Left renal pelvis (tissue), 4 donors: ENCODE measurements around the gene SYCP1. TPM values are rescaled to one million over a fixed set of nuclear protein-coding genes. Genes with fewer than 3 reads are reported as not detected.
A peak's percentile ranks its signal among the peaks of the same experiment; 100 is the strongest.
"Not testable (repeated sequence)": the region's sequence is repeated elsewhere in the genome, so short reads cannot be mapped to it uniquely, and the experiment has no call there.

Experiments
- DNase-seq, 4 donors: peaks; one replicate each; pipeline ENCODE4 v3.0.0-alpha.2; 2013; ENCODE audit warnings: low read depth in 4 of 4, low spot score in 3 of 4
- polyA plus RNA-seq, 4 donors: library from polyadenylated mRNA; unstranded; fragments of 120-200 nt; gene quantifications; one replicate each; pipeline ENCODE4 v1.2.1, GENCODE V29; 2013; ENCODE audit not compliant: insufficient read length in 4 of 4

The SYCP1 gene
- polyA plus RNA-seq, 4 donors, result 0.19 to 0.79 (median 0.34) TPM

DNA sequence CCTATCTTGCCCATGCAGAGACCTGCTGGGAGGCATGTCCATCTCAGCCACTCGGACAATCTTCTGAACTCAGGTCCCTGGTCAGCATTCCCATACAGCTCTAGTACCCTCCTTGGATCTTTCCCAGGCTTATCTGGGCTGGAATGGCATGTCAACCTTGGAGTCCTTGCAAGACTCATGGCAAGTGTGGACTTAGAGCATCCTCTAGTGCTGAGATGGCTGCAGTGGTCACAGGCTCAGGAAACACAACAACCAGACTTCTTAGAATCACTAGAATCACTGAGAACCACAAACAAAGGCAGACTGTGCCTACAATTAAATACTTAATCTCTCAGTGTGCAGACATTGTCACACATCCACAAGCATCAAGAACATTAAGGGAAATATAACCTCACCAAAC is 101.9 kb downstream of the SYCP1 start:
- no peak for DNase-seq

DNA sequence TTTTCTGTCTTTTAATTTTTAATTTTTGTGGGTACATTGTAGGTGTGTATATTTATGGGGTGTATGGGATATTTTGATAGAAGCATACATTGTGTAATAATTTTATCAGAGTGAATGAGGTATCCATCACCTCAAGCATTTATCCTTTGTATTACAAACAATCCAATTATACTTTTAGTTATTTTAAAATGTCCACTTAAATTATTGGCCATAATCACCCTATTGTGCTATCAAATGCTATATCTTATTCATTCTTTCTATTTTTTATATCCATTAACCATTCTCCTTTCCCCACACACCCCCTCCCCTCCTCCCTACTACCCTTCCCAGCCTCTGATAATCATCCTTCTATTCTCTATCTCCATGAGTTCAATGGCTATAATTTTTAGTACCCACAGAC is 104.8 kb downstream of the SYCP1 start:
- no peak for DNase-seq

GRCh38 chr1:114976891-114977290 is 122.2 kb downstream of the SYCP1 start:
- DNase-seq, result no peak

GRCh38 chr1:114979278-114979891 is 124.7 kb downstream of the SYCP1 start:
- DNase-seq, result peak; percentile 1 to 47 (median 30)

DNA sequence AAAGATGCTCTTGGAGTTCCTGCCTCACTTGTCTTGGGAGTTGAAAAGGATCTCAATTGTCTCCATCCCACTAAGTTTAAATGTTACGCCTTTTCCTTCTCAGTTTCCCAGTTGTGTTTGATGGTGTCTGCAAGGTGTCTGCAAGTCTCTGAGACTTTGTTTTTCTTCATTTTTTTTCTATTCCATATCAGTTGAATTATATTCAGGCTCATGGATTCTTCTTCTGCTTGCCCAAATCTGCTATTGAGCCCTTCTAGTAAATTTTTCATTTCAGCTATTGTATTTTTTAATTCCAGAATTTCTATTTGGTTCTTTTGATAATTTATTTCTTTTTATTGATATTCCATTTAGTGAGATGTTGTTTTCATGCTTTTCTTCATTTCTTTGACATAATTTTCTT is 127.6 kb downstream of the SYCP1 start:
- DNase-seq, result no peak

DNA sequence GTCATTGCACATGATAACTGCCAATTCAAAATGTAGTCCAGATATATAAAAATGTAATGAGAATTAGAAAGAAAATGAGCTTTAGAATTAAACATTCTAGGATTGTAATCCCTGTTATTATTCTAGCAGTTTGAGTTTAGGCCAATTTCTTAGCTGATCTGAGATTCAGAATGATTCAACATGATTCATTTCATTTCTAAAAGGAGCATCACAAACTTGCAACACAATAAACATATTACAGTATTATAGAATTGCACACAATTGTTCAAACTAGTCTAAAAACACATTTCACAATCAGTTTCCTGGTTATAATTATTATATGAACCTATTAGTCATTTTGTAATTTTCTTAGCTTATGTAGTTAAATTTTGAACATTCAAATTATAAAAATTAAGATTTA is 131.6 kb downstream of the SYCP1 start:
- DNase-seq, result no peak

- DNase-seq, result no peak
Observed at GRCh38 chr1:114988095-114988494, 133.4 kb downstream of the SYCP1 start.

- no peak for DNase-seq
Observed at GRCh38 chr1:114997510-114998289, 143.0 kb downstream of the SYCP1 start.

- no peak for DNase-seq
Observed at GRCh38 chr1:115006191-115006590, 151.5 kb downstream of the SYCP1 start.

GRCh38 chr1:115012006-115012405 is 157.3 kb downstream of the SYCP1 start:
- no peak for DNase-seq

GRCh38 chr1:115012434-115012833 is 157.8 kb downstream of the SYCP1 start:
- no peak for DNase-seq

GRCh38 chr1:115013792-115014191 is 159.1 kb downstream of the SYCP1 start:
- no peak for DNase-seq

GRCh38 chr1:115019549-115019948 is 164.9 kb downstream of the SYCP1 start:
- DNase-seq, result not testable (repeated sequence)

DNA sequence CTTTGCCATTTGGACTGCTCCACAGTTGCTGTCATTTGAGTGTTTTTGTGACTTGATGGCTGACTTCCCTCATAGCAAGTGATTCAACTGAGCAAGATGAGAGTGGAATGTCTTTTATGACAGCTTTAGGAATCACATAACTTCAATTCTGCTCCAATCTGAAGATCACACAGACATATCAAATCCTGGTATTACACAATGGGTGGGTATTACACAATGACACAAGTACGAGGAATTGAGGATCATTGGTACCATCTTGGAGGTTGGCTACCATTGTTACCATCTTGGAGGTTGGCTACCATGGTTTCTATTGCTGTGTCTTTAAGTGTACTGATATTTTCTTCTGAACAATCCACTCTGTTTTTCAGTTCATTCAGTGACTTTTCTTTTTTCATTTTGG is 166.5 kb downstream of the SYCP1 start:
- DNase-seq, result no peak

DNA sequence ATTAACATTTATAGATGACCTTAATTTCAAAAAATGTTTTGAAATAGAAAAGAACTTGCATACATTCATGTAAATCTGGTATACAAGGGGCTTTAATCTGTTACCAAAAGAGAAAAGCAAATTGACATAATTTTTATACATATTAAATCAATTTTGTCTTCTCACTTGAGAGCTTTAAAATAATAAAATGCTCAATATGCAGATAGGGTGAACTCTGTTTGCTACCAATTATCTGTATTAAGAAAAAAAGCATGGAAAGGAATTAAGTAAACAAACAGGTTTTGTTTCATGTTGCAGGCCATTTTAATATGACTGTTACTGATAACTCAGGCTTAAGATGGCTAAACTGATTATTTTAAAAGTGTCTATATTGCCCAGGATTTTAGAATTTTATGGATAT is 168.9 kb downstream of the SYCP1 start:
- DNase-seq, result no peak

DNA sequence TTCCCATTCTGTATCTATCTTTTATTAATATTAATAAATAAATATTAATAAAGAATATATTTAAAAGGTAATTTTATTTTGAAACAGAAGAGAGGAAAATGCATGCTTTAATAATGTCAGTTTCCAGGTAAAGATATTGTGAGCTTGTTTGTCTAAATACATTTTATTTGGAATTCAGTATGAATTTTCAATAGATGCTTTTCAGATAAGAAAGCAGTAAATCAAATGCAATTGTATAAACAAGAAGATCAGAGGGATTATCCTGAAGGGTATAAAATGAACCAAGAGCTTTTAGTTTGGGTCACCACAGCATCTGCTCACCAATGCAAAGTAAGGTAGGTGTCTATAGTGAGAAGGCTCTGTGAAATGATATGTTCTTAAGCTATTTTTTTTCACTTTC is 174.9 kb downstream of the SYCP1 start, which contains the start of gene TSHB:
TSS of gene TSHB (plus strand) at position 301 of the 400 bp plus-strand sequence. CDS start 3,537 bp downstream, outside the sequence.
- no peak for DNase-seq

DNA sequence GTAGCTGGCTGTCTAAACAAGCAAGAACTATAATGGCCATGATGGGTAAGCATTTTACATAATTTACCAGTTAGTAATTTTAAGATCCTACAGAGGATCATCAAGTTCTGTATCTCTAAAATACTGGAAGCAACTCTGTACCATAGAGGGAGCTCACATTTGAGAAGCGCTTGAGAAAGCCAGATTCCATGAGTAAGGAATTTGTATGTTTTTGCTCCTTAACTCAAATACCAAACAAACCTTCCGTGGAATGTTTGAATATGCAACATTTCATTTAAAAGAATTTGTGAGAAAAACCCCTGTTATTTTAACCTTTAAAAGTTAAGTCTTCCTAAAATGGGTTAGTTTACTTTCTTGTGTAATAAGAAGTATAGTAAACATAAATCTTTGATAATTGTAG is 176.9 kb downstream of the SYCP1 start:
- no peak for DNase-seq

DNA sequence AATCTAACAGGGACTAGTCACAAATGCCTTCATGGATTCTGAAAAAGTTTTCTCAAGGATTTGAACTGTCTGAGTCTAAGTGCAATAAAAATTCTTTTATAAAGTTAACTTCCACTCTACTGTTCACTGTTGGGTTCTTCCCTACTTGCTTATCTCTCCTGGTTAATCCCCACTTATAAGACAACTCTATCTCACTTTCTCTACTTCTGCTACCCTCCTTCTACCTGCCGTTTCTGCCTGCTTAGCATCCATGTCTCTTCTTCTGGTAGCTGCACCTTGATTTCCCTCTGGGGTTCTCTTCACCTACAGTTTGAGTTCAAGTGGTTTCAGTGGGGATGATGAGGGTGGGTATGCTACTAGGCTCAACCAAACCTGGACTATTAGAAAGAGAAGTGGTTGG is 181.0 kb downstream of the SYCP1 start:
- no peak for DNase-seq

- DNase-seq, result no peak
Observed at GRCh38 chr1:115036814-115037507, 182.3 kb downstream of the SYCP1 start.

- no peak for DNase-seq
Observed at GRCh38 chr1:115040501-115040900, 185.8 kb downstream of the SYCP1 start.

DNA sequence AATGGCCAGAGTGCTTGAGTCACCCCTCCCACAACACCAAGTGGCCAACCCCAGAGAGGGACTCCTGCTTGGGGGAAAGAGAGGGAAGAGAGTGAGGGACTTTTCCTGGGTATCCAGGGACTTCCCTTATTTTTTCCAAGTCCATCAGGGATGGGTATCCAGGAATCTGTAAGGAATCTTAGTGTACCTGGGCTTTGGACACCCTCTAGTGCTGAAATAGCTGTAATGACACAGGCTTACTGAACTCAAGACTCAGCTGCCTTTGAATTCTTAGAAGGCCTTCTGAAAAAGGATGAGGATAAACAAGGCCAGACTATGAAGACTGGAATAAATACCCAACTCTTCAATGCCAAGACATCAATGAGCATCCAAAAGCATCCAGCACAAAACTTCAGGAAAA is 187.0 kb downstream of the SYCP1 start:
- no peak for DNase-seq
